Measurements from ENCODE around the gene TTC23.

Gene TTC23

DNA sequence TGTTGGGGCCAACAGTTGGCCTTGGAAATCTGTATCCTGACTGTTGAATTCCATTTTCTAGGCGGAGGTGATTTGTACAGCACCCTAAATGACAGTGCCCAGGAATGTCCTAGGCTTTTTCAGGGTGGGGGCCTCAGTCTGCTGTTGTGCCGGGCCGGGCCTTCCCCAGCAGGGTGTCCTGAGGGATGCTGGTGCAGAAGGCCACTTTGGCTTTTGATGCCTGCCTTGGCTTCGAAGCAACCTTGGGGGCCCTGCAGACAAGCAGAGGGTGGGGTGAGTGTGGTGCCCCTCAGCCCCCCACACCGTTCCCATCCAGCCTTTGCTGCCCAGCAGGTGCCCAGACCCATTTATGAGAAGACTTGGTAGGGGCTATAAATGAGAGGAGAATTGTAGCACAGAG is 111.5 kb downstream of the TTC23 start:
- TF ChIP-seq POLR2A (IDR thresholded peaks at IDR 0.05; ENCODE audit: extremely low read depth, insufficient read length) (no peak), CTCF (IDR thresholded peaks at IDR 0.05; ENCODE audit: low read depth, low read length) (no peak), MAX (IDR thresholded peaks at IDR 0.05; ENCODE audit: low read depth, low read length) (no peak), MYC (IDR thresholded peaks at IDR 0.05; ENCODE audit: low read depth, low read length) (no peak)
- DNase-seq (ENCODE audit: low read depth): no peak
- H3K4me3 ChIP-seq (ENCODE audit: low read depth, low read length): no peak overlapping the region

DNA sequence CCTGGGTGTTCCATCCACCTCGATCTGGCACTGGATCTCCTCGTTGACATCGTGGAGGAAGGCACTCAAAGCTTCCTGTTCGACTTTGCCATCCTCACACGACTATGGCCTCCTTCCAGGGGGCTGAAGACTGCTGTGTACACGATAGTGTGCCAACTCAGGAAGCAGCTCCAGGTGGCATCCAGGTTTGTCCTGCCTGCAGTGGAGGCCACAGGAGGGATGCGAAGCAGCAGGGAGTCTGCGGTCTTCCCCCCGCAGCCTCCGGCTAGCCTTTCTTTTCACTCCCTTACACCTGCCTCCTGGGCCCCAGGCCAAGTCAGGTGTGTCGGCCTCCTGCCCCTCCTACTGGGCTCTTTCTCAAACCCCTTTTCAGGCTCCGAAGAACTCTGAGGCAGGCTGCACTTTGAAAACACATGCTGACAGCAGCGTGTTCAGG is 112.3 kb downstream of the TTC23 start:
- DNase-seq (ENCODE audit: low read depth): no peak

GRCh38 chr15:99135194-99135593 is 114.2 kb downstream of the TTC23 start:
- H3K4me3 ChIP-seq (ENCODE audit: low read depth, low read length): no peak overlapping the region
- TF ChIP-seq MAX (IDR thresholded peaks at IDR 0.05; ENCODE audit: low read depth, low read length) (no peak), MYC (IDR thresholded peaks at IDR 0.05; ENCODE audit: low read depth, low read length) (no peak), POLR2A (IDR thresholded peaks at IDR 0.05; ENCODE audit: extremely low read depth, insufficient read length) (no peak), CTCF (IDR thresholded peaks at IDR 0.05; ENCODE audit: low read depth, low read length) (no peak)
- no peak for DNase-seq (ENCODE audit: low read depth)

More for the DNA sequence above, 112.3 kb downstream of the TTC23 start:
- no peak overlapping the region for H3K4me3 ChIP-seq (ENCODE audit: low read depth, low read length)
- no peak for TF ChIP-seq CTCF (IDR thresholded peaks at IDR 0.05; ENCODE audit: low read depth, low read length)
- no peak for TF ChIP-seq MYC (IDR thresholded peaks at IDR 0.05; ENCODE audit: low read depth, low read length)
- no peak for TF ChIP-seq MAX (IDR thresholded peaks at IDR 0.05; ENCODE audit: low read depth, low read length)
- TF ChIP-seq POLR2A (IDR thresholded peaks at IDR 0.05; ENCODE audit: extremely low read depth, insufficient read length): no peak

- DNase-seq (ENCODE audit: low read depth): no peak
- TF ChIP-seq CTCF (IDR thresholded peaks at IDR 0.05; ENCODE audit: low read depth, low read length) (no peak), POLR2A (IDR thresholded peaks at IDR 0.05; ENCODE audit: extremely low read depth, insufficient read length) (no peak), MYC (IDR thresholded peaks at IDR 0.05; ENCODE audit: low read depth, low read length) (no peak), MAX (IDR thresholded peaks at IDR 0.05; ENCODE audit: low read depth, low read length) (no peak)
- no peak overlapping the region for H3K4me3 ChIP-seq (ENCODE audit: low read depth, low read length)
Measured at GRCh38 chr15:99134317-99134821, 115.0 kb downstream of the TTC23 start.

DNA sequence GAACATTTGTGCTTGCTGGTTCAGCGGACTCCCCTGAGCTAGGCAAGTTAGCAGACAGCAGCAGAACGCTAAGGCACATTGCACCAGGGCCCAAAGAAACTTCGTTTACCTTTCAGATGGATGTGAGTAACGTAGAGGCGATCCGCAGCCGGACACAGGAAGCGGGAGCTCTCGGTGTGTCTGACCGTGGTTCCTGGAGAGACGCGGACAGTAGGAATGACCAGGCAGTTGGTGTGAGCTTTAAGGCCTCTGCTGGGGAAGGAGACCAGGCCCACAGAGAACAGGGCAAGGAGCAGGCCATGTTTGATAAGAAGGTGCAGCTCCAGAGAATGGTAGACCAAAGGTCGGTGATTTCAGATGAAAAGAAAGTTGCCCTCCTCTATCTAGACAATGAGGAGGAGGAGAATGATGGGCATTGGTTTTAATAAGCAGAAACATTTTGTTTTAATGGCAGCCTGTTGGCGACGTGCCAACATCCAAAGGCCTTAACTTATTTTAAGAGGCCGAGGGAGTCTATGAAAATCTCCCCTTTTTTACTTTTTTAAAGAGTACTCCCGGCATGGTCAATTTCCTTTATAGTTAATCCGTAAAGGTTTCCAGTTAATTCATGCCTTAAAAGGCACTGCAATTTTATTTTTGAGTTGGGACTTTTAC is 116.6 kb downstream of the TTC23 start:
- no peak overlapping the region for H3K4me3 ChIP-seq (ENCODE audit: low read depth, low read length)
- TF ChIP-seq MAX (IDR thresholded peaks at IDR 0.05; ENCODE audit: low read depth, low read length): no peak
- no peak for TF ChIP-seq MYC (IDR thresholded peaks at IDR 0.05; ENCODE audit: low read depth, low read length)
- TF ChIP-seq CTCF (IDR thresholded peaks at IDR 0.05; ENCODE audit: low read depth, low read length): no peak
- no peak for TF ChIP-seq POLR2A (IDR thresholded peaks at IDR 0.05; ENCODE audit: extremely low read depth, insufficient read length)
- no peak for DNase-seq (ENCODE audit: low read depth)
